ENCODE data around the gene OCA2.

GRCh38 chr15:27743638-27744037 is 355.5 kb downstream of the OCA2 start:
- TF ChIP-seq TAF1 (IDR thresholded peaks at IDR 0.05; ENCODE audit: low read depth) (no peak), TEAD4 (IDR thresholded peaks at IDR 0.05) (no peak), USF1 (IDR thresholded peaks at IDR 0.05) (no peak), MAX (IDR thresholded peaks at IDR 0.05) (no peak), EP300 (IDR thresholded peaks at IDR 0.05; ENCODE audit: borderline replicate concordance) (no peak), REST (IDR thresholded peaks at IDR 0.05; ENCODE audit: low read depth) (no peak), CREB1 (IDR thresholded peaks at IDR 0.05; ENCODE audit: low read depth) (no peak), ZBTB7A (IDR thresholded peaks at IDR 0.05; ENCODE audit: low read depth) (no peak), RAD21 (IDR thresholded peaks at IDR 0.05; ENCODE audit: low read depth) (no peak), CEBPB (IDR thresholded peaks at IDR 0.05) (no peak), YY1 (IDR thresholded peaks at IDR 0.05; ENCODE audit: low read depth) (no peak), FOXM1 (IDR thresholded peaks at IDR 0.05; ENCODE audit: borderline replicate concordance, low read depth) (no peak), EGR1 (IDR thresholded peaks at IDR 0.05) (no peak)
